Medulla oblongata (tissue), 1 donor: ENCODE results near the gene OR9Q1.
"Not testable (repeated sequence)": the region's sequence is repeated elsewhere in the genome, so short reads cannot be mapped to it uniquely, and the experiment has no call there.

ENCODE experiments used
- DNase-seq: peaks from one replicate; pipeline ENCODE4 v3.0.0-alpha.2; 2015; ENCODE audit errors: extremely low spot score

The OR9Q1 gene

DNA sequence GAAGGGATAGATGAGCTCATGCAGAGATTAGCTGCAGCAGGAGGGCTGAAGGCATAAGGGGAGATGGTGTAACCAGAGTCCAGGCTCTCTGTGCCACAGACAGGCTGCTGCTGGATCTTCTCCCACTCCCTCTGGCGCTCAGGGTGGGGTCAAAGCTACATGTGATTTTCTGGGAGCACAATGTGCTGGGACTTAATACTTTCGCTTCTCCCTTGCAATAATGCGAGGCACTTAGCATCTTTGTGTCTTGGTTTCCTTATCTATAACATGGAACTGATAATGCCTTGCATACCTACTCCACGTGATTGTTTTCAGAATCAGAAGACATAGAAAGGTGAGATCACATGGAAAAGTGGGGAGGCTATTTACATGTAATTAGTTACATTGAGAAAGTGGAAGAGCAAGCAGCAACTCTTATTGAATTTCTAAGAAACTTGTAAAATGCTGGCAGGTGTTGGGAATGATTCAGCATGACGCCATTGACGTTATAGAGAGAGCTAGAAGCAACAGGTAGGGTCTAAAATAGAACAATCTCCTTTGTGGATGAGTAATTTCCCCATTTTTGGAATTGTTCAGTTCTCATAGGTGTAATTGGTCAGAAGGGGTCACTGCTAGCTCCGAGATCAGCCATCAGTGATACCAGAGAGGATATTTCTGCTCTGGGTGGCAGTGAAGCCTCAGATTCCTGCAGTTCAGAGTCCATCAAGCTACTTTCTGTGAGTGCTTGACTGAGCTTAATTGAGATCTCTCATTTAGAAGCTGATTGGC, 109.8 kb downstream of the OR9Q1 start:
- no peak for DNase-seq

DNA sequence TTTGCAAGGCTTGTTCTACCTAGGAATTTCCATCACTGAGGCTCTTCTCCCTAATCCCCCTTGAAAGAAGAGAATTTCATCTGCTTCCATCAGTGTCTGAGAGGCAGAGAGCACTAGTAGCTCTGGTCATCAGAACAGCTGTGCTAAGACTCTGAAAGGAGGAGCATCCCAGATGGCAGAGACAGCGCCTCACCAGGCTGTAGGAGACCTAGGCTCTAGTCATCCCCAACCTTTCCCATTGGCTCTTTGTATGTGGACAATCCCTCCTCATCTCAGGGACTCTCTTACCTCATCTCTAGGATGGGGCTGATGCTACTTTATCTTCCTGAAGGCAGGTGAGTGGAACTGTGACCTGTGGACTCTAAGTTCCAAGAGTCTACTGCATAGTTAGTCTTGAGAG, 110.5 kb downstream of the OR9Q1 start:
- no peak for DNase-seq

DNA sequence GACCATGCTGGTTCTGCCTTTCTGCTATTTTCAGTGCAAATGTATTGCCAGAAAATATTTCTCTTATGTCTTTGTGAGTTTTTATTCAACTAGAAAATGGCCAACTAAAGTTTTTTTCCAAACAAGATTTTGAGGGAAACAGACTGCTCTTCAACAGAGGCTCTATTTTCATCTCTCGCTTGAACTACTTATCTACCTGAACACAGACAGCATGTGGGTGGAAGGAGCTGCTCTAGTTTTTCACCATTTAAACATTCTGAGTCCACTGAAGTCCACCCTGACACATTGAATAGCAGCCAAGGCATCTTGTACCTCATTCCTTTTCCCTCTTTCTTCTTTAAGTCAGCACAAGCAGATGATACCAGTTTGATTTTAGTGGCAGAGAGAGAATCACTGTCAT, 111.5 kb downstream of the OR9Q1 start:
- no peak for DNase-seq

DNA sequence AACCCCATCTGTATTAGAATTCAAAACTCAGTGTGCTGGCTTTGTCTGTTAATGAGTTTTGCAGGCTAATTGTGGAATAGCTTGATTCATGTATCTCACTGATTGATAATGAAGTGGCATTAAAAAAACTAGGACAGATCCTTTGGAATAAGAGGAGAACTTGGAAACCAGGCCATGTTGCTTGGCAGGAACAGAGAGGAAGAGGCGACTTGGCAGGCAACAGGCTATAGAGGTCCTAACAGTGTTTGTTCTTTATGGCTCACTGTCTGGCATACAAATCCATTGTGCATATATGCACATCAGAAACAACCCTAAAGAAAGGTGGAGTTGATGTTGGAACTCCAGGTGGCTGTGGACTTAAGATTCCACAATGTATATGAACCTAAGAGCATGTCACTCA, 119.1 kb downstream of the OR9Q1 start:
- DNase-seq = peak; percentile 4

DNA sequence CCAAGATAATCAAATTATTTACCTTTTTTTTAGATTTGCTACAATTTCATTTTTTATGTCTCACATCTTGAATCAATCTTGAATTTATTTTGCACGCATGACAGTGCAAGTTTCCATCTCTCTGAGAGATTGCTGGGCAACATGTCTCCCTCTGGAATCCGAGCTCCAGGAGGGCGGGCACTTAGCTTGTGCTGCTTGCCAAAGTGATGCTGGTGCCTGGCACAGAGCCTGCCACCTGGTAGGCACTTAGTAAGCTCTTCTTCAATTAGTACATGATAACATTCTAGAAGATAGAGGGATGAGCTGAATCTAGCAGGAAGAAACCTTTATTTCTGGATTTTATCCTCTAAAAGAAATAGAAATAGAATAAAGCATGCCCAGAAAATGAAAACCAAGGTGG, 129.1 kb downstream of the OR9Q1 start:
- DNase-seq = no peak

DNA sequence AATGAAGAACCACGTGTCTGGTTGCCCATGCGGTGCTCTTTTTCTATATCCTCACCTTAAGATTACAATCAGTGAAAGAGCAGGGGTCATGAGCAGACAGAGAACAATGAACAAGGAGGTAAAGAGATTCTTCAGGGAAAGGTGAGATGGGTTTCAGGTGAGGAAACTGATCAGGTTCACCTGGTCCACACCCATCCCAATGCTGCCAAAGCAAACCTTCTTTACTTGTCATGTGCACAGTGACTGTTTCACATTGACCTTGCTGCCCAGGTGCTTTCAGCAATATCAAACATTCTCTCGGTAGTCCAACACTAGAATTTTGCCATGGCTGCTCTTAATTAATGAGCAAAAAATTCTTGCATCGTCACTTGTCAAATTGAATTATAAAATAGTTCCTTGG, 140.7 kb downstream of the OR9Q1 start:
- no peak for DNase-seq

DNA sequence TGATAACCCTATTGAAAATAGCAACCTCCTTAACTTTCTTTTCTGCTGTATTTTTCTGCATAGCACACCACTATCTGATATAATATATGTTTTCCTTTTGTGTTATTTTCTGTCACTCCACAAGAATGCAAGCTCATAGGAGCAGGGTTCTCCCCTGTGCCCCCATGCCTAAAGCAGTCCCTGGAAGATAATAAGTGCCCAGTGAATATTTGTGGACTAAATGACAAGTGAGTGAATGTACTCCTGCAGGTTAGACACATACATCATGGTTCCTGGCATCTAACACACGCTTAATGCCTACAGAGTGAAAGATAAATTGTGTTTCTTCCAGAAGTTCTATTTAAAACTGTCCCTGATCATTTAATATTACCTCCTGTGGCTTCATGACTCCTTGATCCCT, 141.3 kb downstream of the OR9Q1 start:
- DNase-seq = no peak

- no peak for DNase-seq
Observed at GRCh38 chr11:58165504-58166106, 141.9 kb downstream of the OR9Q1 start.

- no peak for DNase-seq
Observed at GRCh38 chr11:58177409-58178054, 153.9 kb downstream of the OR9Q1 start.

DNA sequence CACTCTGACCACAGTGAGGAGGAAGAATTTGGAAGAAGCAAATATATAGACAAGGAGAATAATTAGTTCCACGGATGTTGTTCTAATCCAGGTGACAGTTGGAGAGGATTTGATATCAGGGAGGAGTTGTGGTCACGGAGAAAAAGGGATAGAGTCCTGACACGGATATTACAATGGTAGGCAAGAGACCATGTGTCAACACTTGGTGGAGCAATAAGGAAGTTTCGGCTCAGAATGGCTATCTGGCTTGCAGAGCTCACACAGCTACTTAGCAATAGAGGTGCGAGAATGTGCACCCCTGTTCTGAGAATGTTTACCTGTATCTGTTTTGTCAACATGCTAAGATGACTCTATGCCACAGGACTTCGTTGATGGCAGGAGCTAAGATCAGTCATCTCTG, 154.8 kb downstream of the OR9Q1 start:
- DNase-seq = no peak

GRCh38 chr11:58179648-58180047, 156.0 kb downstream of the OR9Q1 start:
- DNase-seq = no peak

GRCh38 chr11:58186938-58187337, 163.3 kb downstream of the OR9Q1 start:
- no peak for DNase-seq

- DNase-seq = no peak
Observed at GRCh38 chr11:58188770-58189169, 165.1 kb downstream of the OR9Q1 start, which contains the start of gene OR9Q2. OR9Q2 (plus strand) TSS chr11:58189070; CDS start chr11:58190491, 1,421 bp downstream.

DNA sequence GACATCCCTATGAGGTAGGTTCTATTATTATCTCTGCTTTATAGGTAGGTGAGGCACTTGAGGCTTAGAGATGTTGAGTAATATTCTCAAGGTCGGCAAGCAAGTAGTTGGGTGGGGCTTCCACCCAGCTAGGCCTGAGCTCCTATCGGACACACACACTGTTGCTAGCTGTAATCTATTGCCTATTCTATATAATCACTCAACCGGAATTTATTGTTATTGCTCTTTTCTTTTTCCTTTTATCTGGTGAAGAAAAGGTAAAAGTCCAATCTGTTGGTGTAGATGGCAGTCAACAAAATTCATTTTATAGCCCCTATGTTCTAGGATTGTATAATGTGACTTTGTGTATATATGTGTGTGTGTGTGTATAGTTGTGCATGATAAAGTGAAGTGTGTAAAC, 168.5 kb downstream of the OR9Q1 start:
- no peak for DNase-seq

DNA sequence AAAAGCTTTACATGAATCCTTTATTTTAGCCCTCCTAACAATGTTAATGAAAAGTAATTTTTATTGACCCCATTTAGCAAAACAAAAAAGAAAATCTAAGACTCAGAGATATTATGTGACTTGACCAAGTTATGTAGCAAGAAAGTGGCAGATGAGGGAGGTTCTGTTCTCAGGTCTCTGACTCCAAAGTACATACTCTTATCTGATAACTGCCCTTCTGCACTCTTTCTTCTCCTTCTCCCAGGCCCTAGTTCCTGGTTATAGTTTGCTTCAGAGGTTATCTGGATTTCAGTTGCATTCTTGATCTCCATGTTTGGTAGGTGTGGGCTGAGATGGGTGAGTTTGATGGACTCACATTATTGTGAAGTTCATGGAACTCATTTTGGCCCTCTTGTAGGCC, 169.7 kb downstream of the OR9Q1 start:
- no peak for DNase-seq

GRCh38 chr11:58195939-58196338, 172.3 kb downstream of the OR9Q1 start:
- DNase-seq = no peak

DNA sequence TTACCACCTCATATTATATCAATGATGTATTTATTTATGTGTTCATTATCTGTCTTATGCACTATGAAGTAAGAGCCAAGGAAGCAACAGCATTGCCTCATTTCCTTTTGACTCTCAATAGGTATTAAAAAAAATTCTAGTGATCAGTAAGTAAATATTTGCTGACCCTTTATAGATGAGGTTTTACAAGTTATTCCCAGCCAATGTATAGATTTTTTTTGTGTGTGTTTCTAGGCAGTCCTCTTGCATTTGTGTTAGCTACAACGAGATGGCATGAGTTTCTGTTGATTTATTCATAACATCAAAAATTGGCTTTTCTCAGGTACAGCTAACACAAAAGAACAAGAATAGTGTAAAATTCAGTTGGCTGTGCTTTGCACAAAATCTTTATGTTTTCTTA, 175.6 kb downstream of the OR9Q1 start:
- no peak for DNase-seq

DNA sequence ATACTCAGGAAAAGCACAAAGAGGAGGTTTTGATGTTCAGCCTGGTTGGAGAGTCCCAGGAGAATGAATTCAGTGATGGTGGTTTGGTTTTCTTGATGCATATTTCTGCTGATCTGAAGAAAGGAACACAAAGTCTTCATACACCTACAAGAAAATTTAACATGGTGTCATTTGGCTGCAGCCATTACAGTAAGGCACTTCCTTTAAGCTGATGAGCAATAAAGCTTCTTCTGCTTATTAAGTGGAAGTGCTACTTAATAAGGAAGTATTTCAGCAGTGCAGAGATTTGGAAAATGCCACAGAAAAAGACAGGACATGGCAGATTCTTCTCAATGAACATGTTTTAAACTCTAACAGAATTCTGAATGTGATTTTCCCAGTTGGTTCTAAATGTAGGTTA, 180.4 kb downstream of the OR9Q1 start, which contains the start of gene OR1S2:
OR1S2 (minus strand) TSS at position 101 of the 400 bp plus-strand sequence; CDS start at position 101, 0 bp downstream.
- no peak for DNase-seq

DNA sequence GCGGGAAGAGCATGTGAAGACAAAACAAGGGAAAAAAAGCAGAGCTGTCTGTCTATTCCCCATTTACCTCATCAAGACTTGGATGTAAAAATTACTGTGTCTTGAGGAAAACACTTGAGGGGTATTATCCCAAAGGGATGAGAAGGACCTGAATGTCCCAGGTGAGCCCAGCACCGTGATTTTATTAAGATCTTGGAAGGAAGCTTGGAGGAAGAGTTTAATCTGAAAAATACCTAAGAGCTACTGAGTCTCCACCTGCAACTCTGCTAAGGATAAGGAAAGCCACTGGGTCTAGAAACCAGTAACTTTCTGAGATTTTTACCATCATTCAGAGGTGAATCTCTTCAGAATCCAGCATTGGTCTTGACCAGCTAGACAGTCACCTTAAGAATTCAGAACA, 188.7 kb downstream of the OR9Q1 start, which contains the start of gene OR1S1:
OR1S1 (plus strand) TSS at position 301 of the 400 bp plus-strand sequence.
- DNase-seq = not testable (repeated sequence)

GRCh38 chr11:58216476-58216875, 192.8 kb downstream of the OR9Q1 start:
- no peak for DNase-seq

DNA sequence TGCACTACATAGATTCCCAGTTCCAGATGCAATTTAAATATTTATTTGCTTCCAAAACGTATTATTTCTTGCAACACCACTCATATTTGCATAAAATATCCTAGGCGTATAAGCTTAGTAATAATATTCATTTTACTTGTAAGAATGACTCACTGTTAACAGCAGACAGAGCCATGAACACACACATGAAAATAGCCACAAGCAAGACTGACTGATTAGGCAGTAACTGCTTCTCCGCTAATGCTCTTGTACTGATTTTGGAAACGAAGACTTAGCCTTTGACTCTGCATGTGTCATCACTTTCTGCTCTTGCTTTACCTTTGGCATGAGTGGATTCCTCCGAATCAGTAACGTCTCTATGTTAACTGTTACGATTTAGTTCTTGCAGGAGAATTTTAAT, 199.0 kb downstream of the OR9Q1 start:
- DNase-seq = no peak

DNA sequence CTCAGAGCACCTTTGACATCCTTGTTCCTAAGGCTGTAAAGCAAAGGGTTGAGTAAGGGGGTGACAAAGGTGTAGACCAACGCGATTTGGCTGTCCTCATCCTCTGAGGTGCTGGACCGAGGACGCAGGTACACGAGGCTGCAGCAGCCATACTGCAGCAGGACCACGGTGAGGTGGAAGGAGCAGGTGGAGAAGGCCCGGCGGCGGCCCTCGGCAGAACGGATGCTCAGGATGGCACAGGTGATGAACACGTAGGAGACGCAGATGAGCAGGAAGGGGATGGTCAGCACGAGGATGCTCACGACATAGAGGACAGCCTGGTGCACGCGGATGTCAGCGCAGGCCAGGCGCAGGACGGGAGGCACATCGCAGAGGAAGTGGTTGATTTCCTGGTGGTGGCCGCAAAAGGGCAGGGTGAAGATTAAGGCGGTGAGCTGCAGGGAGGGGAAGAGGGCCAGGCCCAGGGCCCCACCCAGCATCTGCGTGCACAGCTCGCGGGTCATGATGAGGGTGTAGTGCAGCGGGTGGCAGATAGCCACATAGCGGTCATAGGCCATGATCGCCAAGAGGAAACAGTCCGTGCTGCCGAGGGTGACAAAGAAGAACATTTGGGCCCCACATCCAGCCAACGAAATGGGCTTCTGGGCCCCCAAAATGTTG, 204.4 kb downstream of the OR9Q1 start:
- DNase-seq = no peak
